Measurements from ENCODE around the gene MREG.

The MREG gene

DNA sequence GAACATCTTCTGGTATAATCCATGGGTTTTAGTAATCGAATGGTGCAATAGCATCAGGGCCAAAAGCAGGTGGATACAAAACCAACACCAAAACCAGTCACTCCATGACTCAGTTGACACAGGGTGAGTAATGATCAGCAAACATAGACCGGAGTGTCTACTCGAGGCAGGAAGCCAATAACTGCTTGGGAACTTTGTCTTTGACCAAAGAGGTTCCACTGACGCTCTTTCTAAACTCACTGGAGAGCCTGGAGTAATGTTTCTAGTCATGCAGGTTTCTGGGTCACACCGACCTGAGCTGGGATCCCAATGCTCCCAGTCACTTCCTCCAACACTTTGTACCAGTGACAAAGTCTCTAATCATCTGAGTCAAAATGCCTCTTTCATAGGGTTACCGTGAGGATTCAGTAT, 30.9 kb downstream of the MREG start:
- no peak overlapping the region for H3K27ac ChIP-seq
- ChIA-PET CTCF (no interaction called here), POLR2A (ENCODE audit: low non-redundant PET) (no interaction called here)
- peak; percentile 93 for DNase-seq (ENCODE audit: low spot score)
- no peak for TF ChIP-seq CTCF (conservative IDR thresholded peaks at IDR 0.05; ENCODE audit: low read depth)

- no peak for TF ChIP-seq CTCF (conservative IDR thresholded peaks at IDR 0.05; ENCODE audit: low read depth)
- POLR2A ChIA-PET (ENCODE audit: low non-redundant PET) = no interaction called here
- DNase-seq (ENCODE audit: low spot score) = no peak
- H3K27ac ChIP-seq = no peak overlapping the region
- CTCF ChIA-PET = interaction anchor here (0.7 kb wide), 1 partner anchor 23 kb away, joined by 3 read pairs; no protein-coding TSS in a partner anchor
Observed at GRCh38 chr2:215981115-215981514, 32.2 kb downstream of the MREG start.

- no peak for DNase-seq (ENCODE audit: low spot score)
- no peak for TF ChIP-seq CTCF (conservative IDR thresholded peaks at IDR 0.05; ENCODE audit: low read depth)
- ChIA-PET CTCF (no interaction called here), POLR2A (ENCODE audit: low non-redundant PET) (interaction anchor here (0.6 kb wide), 1 partner anchor 39 kb away, joined by 5 read pairs; no protein-coding TSS in a partner anchor)
- no peak overlapping the region for H3K27ac ChIP-seq
Observed at GRCh38 chr2:215979620-215980019, 33.7 kb downstream of the MREG start.

DNA sequence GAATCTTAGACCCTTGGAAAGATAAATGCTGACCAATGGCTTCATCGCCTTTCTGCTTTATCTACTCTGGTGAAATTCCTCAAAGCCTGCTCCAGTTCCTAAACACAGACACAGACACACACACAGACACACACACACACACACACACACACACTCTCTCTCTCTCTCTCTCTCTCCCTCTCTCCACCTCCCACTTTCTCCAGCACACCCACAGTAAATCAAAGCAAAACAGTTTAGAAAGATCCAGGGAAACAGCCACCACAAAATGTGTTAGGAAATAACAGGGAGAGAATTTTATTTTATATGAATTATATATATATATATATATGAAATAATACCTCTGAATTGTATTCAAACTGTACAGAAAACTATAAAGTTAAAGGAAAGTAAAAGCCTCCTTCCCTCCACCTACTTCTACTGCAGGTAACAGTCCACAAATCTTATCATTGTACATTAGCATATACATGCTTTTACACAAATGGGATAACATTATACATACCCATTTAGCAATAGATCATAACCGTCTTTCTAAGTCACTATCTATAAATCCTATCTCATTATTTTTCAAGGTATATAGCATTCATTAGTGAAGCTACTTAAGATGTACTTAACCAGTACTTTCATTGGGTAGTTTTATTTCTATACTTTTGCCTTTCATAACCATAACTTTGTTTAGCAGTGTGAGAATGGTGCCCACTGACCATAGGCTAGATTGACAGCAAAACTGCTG, 38.5 kb downstream of the MREG start:
- no peak overlapping the region for H3K27ac ChIP-seq
- ChIA-PET POLR2A (ENCODE audit: low non-redundant PET) (no interaction called here), CTCF (interaction anchor here (0.6 kb wide), 1 partner anchor 197 kb away, joined by 3 read pairs; no protein-coding TSS in a partner anchor)
- DNase-seq (ENCODE audit: low spot score) = no peak
- TF ChIP-seq CTCF (conservative IDR thresholded peaks at IDR 0.05; ENCODE audit: low read depth) = no peak

GRCh38 chr2:215973954-215974699, 39.2 kb downstream of the MREG start:
- no peak for TF ChIP-seq CTCF (conservative IDR thresholded peaks at IDR 0.05; ENCODE audit: low read depth)
- peak overlapping the region; percentile 48 for H3K27ac ChIP-seq
- POLR2A ChIA-PET (ENCODE audit: low non-redundant PET) = no interaction called here
- CTCF ChIA-PET = no interaction called here
- peak; percentile 73 for DNase-seq (ENCODE audit: low spot score)

DNA sequence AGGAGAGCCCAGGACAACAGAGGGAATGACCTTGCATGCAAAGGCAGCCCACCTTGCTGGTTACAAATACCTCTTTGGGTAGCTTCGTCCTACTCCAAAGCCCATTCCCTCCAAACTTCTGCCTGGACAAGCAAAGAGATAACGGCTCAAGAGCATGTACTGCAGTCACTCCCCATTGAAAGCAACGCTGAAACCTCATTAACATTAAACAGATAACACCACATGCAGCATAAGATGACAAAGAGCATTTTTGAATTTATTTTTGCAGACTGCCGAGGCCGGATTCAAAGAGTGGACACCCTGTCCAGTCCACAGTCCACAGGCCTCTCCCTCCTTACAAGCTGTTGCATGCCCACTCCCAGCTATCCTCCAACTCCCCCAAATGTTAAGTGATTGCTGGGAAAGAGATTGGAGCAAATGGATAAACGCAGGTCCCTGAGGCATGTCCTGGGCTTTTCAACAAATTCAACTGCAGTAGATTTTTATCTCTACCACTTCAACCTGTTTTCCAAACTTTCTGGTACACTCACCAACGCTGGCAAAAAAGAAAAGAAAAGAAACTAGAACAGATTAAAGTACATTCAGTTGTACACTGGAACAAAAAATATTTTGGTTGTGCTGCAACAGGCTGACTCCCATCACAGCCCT, 40.1 kb downstream of the MREG start:
- no peak for TF ChIP-seq CTCF (conservative IDR thresholded peaks at IDR 0.05; ENCODE audit: low read depth)
- ChIA-PET CTCF (no interaction called here), POLR2A (ENCODE audit: low non-redundant PET) (no interaction called here)
- no peak for DNase-seq (ENCODE audit: low spot score)
- H3K27ac ChIP-seq = no peak overlapping the region
